WTC11 (cell line): Measurements from ENCODE around the gene RCC2.

Experiments
- CTCF ChIP-seq: fragments of 200-600 bp; IDR thresholded peaks from 2 replicates; pipeline ENCODE4 v1.8.0; 2022; ENCODE audit warnings: antibody characterized with exemption
- E2F1 ChIP-seq: sonication (generic); formaldehyde crosslinking; IDR thresholded peaks from 2 replicates; pipeline ENCODE4 v1.8.0; 2022; ENCODE audit warnings: mild to moderate bottlenecking, missing genetic modification reagents
- EMX1 ChIP-seq: fragments of 250-450 bp; sonication (Bioruptor Pico); IDR thresholded peaks from 2 replicates; pipeline ENCODE4 v1.8.0; 2021; ENCODE audit warnings: mild to moderate bottlenecking
- USF2 ChIP-seq: sonication (generic); formaldehyde crosslinking; IDR thresholded peaks from 2 replicates; pipeline ENCODE4 v1.8.1; 2023; ENCODE audit warnings: mild to moderate bottlenecking, missing genetic modification reagents, moderate library complexity
- ZBTB21 ChIP-seq: sonication (generic); formaldehyde crosslinking; IDR thresholded peaks from 2 replicates; pipeline ENCODE4 v1.8.1; 2023; ENCODE audit warnings: mild to moderate bottlenecking, missing genetic modification reagents, borderline replicate concordance
- ZNF317 ChIP-seq: sonication (generic); formaldehyde crosslinking; IDR thresholded peaks from 2 replicates; pipeline ENCODE4 v1.8.1; 2023; ENCODE audit warnings: low read depth, mild to moderate bottlenecking, moderate library complexity, missing genetic modification reagents, borderline replicate concordance

GRCh38 chr1:17361687-17362086, 77.8 kb downstream of the RCC2 start:
- no peak for TF ChIP-seq ZBTB21
- TF ChIP-seq USF2 (CRISPR knock-in tag): no peak
- TF ChIP-seq CTCF: no peak
- no peak for TF ChIP-seq E2F1 (CRISPR knock-in tag)
- no peak for TF ChIP-seq ZNF317 (CRISPR knock-in tag)
- TF ChIP-seq EMX1 (CRISPR knock-in tag): no peak
